H7 (cell line): ENCODE measurements around the gene ASAP2. TPM values are rescaled to one million over a fixed set of nuclear protein-coding genes. Genes with fewer than 3 reads are reported as not detected.
"Not testable (repeated sequence)": the region's sequence is repeated elsewhere in the genome, so short reads cannot be mapped to it uniquely, and the experiment has no call there.

ENCODE experiments used
- DNase-seq: peaks from one replicate; pipeline ENCODE4 v3.0.0; 2012
- H3K27me3 ChIP-seq: 2 replicates; pipeline ENCODE4 v1.6.0; 2011; ENCODE audit warnings: mild to moderate bottlenecking, low read length; ENCODE audit not compliant: control insufficient read depth, insufficient read depth
- H3K36me3 ChIP-seq: replicated peaks from 2 replicates; pipeline ENCODE4 v1.5.1; 2011; ENCODE audit warnings: low read length; ENCODE audit not compliant: control insufficient read depth, insufficient read depth
- H3K4me3 ChIP-seq: 2 replicates; pipeline ENCODE4 v1.5.1; 2011; ENCODE audit warnings: low read depth, mild to moderate bottlenecking, control low read depth, low read length, moderate library complexity; ENCODE audit not compliant: insufficient read depth
- total RNA-seq: library from RNA; depleted of rRNA; stranded (reverse); fragments of >200 nt; shearing (Covaris generic); gene quantifications from 2 replicates; pipeline ENCODE4 v1.2.3, GENCODE V29; 2014

Gene ASAP2
- total RNA-seq, 1 experiment from 2014 or later: 5.2 TPM

GRCh38 chr2:9212661-9213411 is 6.2 kb downstream of the ASAP2 start:
- Histone ChIP-seq H3K4me3 (no peak overlapping the region), H3K36me3 (no peaks in the 10 kb centered on the region), H3K27me3 (peaks cover 15% of the 10 kb centered on the region)
- DNase-seq: no peak

- H3K4me3 ChIP-seq: no peak overlapping the region
- H3K27me3 ChIP-seq: peaks cover 12% of the 10 kb centered on the region
- DNase-seq: no peak
- H3K36me3 ChIP-seq: no peaks in the 10 kb centered on the region
Observed at GRCh38 chr2:9213477-9214051, 7.0 kb downstream of the ASAP2 start.

GRCh38 chr2:9214873-9215272 is 8.3 kb downstream of the ASAP2 start:
- no peak for DNase-seq
- peaks cover 14% of the 10 kb centered on the region; the same call in 1 of the 2 replicates for H3K27me3 ChIP-seq
- H3K36me3 ChIP-seq: no peaks in the 10 kb centered on the region
- H3K4me3 ChIP-seq: no peak overlapping the region

- Histone ChIP-seq H3K4me3 (no peak overlapping the region), H3K27me3 (peaks cover 14% of the 10 kb centered on the region; the same call in 1 of the 2 replicates), H3K36me3 (no peaks in the 10 kb centered on the region)
- DNase-seq: no peak
Observed at GRCh38 chr2:9215680-9216079, 9.1 kb downstream of the ASAP2 start.

- not testable (repeated sequence) for DNase-seq, H3K4me3 ChIP-seq, H3K36me3 ChIP-seq
- peaks cover 14% of the 10 kb centered on the region; the same call in 1 of the 2 replicates for H3K27me3 ChIP-seq
Observed at GRCh38 chr2:9216143-9216542, 9.5 kb downstream of the ASAP2 start.

GRCh38 chr2:9217838-9218770 is 11.5 kb downstream of the ASAP2 start:
- DNase-seq: no peak
- Histone ChIP-seq H3K27me3 (peaks cover 14% of the 10 kb centered on the region; the same call in 1 of the 2 replicates), H3K4me3 (no peak overlapping the region), H3K36me3 (no peaks in the 10 kb centered on the region)

GRCh38 chr2:9219027-9219445 is 12.4 kb downstream of the ASAP2 start:
- Histone ChIP-seq H3K4me3 (no peak overlapping the region), H3K27me3 (peaks cover 14% of the 10 kb centered on the region; the same call in 1 of the 2 replicates), H3K36me3 (no peaks in the 10 kb centered on the region)
- no peak for DNase-seq

GRCh38 chr2:9220201-9220600 is 13.6 kb downstream of the ASAP2 start:
- Histone ChIP-seq H3K36me3 (no peaks in the 10 kb centered on the region), H3K4me3 (no peak overlapping the region), H3K27me3 (peaks cover 14% of the 10 kb centered on the region; the same call in 1 of the 2 replicates)
- DNase-seq: no peak

GRCh38 chr2:9221223-9221622 is 14.6 kb downstream of the ASAP2 start:
- DNase-seq: no peak
- Histone ChIP-seq H3K4me3 (no peak overlapping the region), H3K36me3 (no peaks in the 10 kb centered on the region), H3K27me3 (peaks cover 13% of the 10 kb centered on the region; the same call in 1 of the 2 replicates)

- peaks cover 9% of the 10 kb centered on the region; the same call in 1 of the 2 replicates for H3K27me3 ChIP-seq
- no peak overlapping the region for H3K4me3 ChIP-seq
- H3K36me3 ChIP-seq: no peaks in the 10 kb centered on the region; the same call in 1 of the 2 replicates
- DNase-seq: no peak
Observed at GRCh38 chr2:9222239-9222892, 15.8 kb downstream of the ASAP2 start.

GRCh38 chr2:9222893-9223287 is 16.3 kb downstream of the ASAP2 start:
- no peaks in the 10 kb centered on the region; the same call in 1 of the 2 replicates for H3K36me3 ChIP-seq
- no peak for DNase-seq
- no peak overlapping the region for H3K4me3 ChIP-seq
- peaks cover 9% of the 10 kb centered on the region; the same call in 1 of the 2 replicates for H3K27me3 ChIP-seq

- Histone ChIP-seq H3K27me3 (no peaks in the 10 kb centered on the region), H3K4me3 (no peak overlapping the region), H3K36me3 (no peaks in the 10 kb centered on the region; the same call in 1 of the 2 replicates)
- DNase-seq: no peak
Observed at GRCh38 chr2:9225806-9226205, 19.2 kb downstream of the ASAP2 start.

GRCh38 chr2:9226458-9227380 is 20.1 kb downstream of the ASAP2 start:
- no peak overlapping the region for H3K4me3 ChIP-seq
- no peaks in the 10 kb centered on the region; the same call in 1 of the 2 replicates for H3K36me3 ChIP-seq
- no peak for DNase-seq
- H3K27me3 ChIP-seq: no peaks in the 10 kb centered on the region
